GM21825 (cell line): ENCODE measurements around the gene FAM120A.

Experiments used
- ATAC-seq: cut with Tn5 transposase; IDR thresholded peaks from one replicate; pipeline ENCODE4 v1.9.1; 2021; ENCODE audit warnings: mild to moderate bottlenecking, moderate library complexity; ENCODE audit not compliant: unreplicated experiment

The FAM120A gene

DNA sequence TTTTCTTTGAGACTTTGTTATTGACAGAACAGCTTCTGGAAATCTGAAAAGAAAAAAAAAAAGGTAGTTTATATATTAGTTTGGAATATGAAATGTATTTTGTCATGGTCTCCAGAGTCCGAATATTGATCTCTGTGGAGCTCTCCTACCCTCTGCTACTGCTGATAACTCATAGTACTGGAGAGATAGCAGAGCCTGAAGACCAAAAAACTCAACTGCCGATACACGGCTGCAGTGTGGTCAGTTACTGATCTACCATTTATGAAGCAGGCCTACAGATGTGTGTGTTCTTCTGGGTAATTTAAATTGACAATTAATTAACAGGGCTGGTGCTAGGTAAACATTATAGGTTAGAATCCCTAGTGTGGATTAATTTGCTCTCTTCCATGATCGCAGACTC is 3.8 kb upstream of the FAM120A start:
- ATAC-seq = no peak

DNA sequence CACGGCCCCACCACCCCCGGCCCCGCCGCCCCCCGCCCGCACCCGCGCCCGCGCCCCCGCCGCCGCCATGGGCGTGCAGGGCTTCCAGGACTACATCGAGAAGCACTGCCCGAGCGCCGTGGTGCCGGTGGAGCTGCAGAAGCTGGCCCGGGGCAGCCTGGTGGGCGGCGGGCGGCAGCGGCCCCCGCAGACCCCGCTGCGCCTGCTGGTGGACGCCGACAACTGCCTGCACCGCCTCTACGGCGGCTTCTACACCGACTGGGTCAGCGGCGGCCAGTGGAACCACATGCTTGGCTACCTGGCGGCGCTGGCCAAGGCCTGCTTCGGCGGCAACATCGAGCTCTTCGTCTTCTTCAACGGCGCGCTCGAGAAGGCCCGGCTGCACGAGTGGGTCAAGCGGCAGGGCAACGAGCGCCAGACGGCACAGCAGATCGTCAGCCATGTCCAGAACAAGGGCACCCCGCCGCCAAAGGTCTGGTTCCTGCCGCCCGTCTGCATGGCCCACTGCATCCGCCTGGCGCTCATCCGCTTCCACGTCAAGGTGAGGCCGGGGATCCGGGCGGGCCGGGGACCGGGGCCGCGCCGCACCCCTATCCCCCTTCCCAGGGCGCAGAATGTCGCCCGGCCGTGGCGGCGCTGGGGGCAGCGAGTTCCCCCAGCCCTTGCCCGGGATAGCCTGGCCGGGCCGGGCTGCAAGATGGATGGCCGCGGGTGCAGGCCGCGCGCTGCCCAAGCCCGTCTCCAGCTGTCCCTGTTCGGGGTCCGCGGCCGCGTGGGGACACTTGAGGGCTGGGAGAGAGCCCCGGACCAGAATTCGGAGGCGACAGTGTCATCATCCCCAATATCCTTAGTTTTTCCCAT is 594 bp downstream of the FAM120A start:
- peak; percentile 22 for ATAC-seq

DNA sequence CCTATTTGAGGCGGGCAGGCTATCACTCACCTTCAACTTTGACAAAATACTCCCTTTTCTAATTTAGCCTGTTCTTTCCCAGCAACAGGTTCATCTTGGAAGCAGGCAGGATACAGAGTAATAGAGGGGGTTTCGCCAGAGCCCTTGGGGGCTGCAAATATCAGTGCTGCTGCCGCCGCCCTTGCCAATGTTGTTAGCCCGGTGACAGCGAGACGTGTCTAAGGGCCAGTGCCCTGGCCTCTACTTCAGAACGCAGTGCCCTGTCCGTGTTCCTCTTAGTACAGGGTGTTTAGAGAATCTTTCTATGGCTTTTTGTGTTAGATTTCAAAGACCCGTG is 1.2 kb downstream of the FAM120A start:
- no peak for ATAC-seq

- peak; percentile 60 for ATAC-seq
Observed at GRCh38 chr9:93453047-93453914, 1.8 kb downstream of the FAM120A start, which contains the start of gene FAM120AOS. FAM120AOS (minus strand) TSS chr9:93453581; CDS start chr9:93452709, 872 bp downstream.

GRCh38 chr9:93456022-93456421 is 4.5 kb downstream of the FAM120A start:
- no peak for ATAC-seq

DNA sequence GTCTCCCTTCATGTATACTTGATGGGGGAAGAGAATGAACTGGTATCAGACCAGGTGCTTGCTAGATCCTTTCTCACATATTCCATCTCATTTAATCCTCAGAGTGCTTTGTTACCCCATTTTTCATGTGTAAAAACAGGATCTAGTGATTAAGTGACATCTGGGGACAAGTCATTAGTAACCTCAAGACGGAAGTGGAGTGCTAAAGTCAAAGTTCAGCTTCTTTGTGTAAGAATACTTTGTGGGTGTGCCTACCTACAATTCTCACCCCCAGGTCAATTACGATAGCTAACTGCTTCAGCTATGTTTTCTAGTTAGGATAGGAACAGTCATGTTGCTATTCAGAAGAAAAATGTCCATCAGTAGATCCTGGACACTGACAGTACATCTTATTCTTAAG is 5.0 kb downstream of the FAM120A start:
- no peak for ATAC-seq

GRCh38 chr9:93457006-93457405 is 5.5 kb downstream of the FAM120A start:
- ATAC-seq = no peak

DNA sequence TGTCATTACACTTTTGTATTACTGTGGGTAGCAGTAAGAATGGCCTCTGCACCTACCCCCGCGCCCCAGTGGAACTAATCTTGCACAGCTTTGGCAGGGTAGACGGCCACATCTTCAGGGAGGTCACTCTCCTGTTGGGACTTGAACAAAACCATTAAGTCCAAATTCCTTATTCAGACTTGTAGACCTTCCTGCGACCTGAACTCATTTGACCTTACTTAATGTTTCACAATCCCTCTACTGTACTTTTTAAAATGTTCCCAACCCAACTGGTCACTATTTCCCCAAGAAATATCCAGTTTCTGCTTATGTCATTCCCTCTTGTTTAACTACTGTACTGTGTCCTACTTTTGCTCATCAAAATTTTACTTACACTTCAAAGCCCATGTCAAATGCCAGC is 7.2 kb downstream of the FAM120A start:
- ATAC-seq = no peak

GRCh38 chr9:93459432-93459847 is 8.0 kb downstream of the FAM120A start:
- no peak for ATAC-seq

DNA sequence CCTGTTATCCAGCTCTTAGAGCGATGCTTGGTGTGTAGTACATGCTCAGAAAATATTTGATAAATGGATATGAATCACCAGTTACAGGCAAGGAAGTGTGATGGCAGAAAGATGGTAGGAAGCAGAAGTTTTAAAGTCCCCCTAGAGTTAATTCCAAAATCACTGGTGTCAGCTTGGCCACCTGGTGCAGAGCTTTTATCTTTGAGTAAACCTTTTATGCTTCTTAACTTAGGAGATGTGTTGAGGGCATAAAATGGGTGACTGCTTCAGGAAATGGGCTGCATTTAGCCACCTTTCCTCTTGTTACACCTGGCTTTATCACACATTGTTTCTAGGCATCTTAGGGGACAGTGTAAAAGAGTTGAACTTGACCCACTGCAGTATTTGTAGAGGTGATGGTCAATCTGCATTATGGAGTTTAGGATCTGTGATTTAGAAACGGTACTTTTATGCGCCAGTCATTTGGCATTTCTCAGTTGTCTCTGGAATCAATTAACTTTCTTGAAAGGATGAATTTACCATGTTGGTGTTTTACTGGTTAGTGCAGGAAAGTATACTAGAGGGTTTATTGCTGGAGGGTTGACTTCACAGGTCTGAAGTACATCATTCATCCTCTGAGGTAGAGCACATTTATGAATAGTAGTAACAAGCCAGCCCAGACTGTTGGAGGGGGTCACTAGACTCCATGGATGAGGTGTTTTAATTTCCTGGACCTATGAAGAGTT is 9.4 kb downstream of the FAM120A start:
- ATAC-seq = no peak

GRCh38 chr9:93461414-93461743 is 9.9 kb downstream of the FAM120A start:
- ATAC-seq = no peak

- ATAC-seq = no peak
Observed at GRCh38 chr9:93461821-93462220, 10.3 kb downstream of the FAM120A start.

GRCh38 chr9:93463638-93464248 is 12.3 kb downstream of the FAM120A start:
- no peak for ATAC-seq

DNA sequence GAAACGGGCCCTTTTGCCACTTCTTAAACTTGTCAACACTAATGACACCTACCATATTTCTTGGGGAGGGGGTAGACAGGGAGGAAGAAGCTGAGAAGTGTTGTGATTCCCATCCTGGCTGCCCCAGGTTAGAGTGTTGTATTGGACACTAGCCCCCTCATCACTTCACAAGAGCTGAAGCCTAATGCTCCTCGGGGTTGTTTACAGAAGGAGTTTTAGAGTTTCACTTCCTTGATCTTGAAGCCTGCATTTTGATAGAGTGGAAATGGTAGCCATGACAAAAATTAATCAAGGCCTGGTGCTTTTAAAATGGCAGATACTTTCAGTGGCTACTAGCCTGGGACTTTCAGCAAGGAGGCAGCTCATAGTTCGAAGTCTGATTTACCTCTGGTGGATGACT is 12.9 kb downstream of the FAM120A start:
- ATAC-seq = peak; percentile 54

GRCh38 chr9:93464876-93465275 is 13.4 kb downstream of the FAM120A start:
- ATAC-seq = no peak

- ATAC-seq = no peak
Observed at GRCh38 chr9:93465855-93466254, 14.4 kb downstream of the FAM120A start.

DNA sequence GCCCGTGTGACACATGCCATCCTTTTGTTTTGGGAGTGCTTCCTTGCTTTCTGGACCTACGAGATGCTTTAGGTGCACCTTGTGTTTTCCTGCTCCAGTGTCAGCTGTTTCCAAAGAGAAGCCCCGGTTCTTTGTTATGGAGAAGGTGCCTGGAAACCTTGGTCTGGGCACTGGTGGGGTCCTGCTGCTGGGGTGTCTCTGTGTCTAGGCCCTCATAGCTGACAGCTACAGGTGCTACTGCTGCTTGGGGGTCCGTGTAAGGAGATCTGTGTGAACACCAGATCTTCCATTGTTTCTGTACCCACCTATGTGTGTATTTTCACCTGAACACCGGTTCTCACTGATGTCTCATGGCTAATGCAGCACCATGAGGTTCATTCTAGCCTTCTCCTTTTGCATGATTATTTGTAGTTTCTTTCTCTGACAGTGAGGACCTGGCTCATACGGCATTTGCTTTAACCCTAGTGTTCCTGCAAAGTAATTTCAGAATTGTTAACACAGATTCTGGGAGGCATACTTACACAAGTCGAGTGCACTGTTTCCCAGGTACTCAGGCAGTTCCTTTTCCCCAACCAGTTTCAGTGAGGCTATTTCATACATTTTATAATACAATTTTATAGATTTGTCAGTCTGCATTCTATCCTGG is 15.1 kb downstream of the FAM120A start:
- ATAC-seq = no peak

DNA sequence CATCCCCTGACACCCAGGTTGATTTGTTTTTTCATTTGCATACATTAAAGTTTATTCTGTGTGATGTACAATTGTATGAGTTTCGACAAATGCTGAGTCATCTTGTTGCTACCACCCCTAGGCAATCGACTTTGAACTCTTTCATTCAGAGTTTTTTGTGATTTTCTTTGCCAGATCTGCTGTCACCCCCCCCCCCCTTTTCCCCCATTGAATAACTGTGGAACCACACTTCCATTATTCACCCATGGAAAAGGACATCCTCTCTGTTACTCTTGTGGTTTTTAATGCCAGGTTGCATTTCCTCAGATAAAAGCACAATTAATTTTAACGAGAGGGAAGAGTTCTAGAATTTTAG is 15.6 kb downstream of the FAM120A start:
- ATAC-seq = no peak

DNA sequence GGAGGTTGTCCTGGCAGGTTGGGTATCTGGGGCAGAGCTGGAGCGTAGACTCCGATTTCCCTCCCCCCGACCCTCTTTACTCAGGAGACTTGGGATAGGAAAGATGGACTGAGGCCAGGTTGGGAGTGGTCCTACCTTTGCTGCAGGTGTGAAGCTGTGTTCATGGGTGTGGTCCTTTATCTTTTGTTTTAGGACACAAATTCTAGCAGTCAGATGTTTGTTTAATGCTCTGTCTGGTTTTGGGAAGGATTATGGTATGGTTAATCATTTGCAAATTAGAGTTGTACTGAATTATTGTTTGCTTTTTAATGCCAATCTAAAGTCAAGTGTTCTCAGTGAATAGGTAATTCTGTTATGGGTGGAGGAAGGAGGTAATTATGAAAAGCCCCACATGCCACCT is 16.0 kb downstream of the FAM120A start:
- ATAC-seq = no peak

DNA sequence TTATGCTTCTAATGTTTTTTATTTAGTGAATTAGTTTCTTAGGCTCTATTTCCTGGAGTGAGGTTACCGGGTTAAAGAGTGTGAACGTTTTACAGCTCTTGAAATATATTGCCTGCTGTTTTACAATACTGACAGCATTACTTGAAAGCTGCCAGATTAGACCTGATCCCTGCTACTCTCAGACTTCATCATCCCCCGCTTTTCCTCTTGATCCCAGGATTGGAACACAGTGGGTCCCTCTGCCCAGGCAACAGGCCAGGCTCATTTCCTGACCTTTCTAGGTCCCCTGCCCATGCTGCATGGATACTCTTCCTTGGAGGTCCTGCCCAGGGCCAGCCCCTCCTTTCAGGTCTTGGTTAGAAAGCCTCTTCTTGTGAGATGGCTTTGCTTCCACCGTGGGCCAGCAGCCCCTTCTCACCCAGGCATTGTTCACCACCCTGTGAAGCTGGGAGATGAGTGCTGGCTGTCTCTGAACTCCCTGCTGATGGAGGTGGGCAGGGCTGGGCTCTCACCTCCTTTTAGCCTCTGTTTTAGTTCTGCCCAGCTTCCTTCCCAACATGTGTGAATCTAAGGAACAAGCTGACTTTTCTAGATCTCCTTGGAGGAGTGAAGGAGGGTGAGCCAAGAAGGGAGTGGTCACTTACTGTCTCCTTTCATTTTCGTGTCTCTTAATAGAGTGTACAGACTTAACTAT is 17.4 kb downstream of the FAM120A start:
- no peak for ATAC-seq
